Thyroid gland (tissue), 4 donors: ENCODE data around the gene OGDH. TPM values are rescaled to one million over a fixed set of nuclear protein-coding genes. Genes with fewer than 3 reads are reported as not detected.
A peak's percentile ranks its signal among the peaks of the same experiment; 100 is the strongest.

ENCODE experiments used
- DNase-seq, 2 donors: peaks; one replicate each; pipeline ENCODE4 v3.0.0-alpha.2; 2019
- H3K27ac ChIP-seq, 3 donors: fragments of 200-600 bp; sonication (generic); 1 replicate in 2 of 3; 2 replicates in 1 of 3; pipeline ENCODE4 v1.5.1; 2016 to 2019; ENCODE audit warnings: mild to moderate bottlenecking in 1 of 3, moderate library complexity in 1 of 3
- H3K27me3 ChIP-seq: fragments of 200-600 bp; sonication (generic); one replicate; pipeline ENCODE4 v1.5.1; 2019
- H3K36me3 ChIP-seq, 2 donors: fragments of 200-600 bp; sonication (generic); one replicate each; pipeline ENCODE4 v1.5.1; 2016 to 2019
- H3K4me1 ChIP-seq, 2 donors: fragments of 200-600 bp; sonication (generic); one replicate each; pipeline ENCODE4 v1.5.1; 2017 to 2019
- H3K4me3 ChIP-seq, 3 donors: fragments of 200-600 bp; sonication (generic); replicated peaks in 1 of 3; 1 replicate in 2 of 3; 2 replicates in 1 of 3; pipeline ENCODE4 v1.5.1; 2016; ENCODE audit warnings: mild to moderate bottlenecking in 1 of 3
- H3K9me3 ChIP-seq: fragments of 200-600 bp; sonication (generic); one replicate; pipeline ENCODE4 v1.5.1; 2017
- POLR2A ChIP-seq, 2 donors: fragments of 450-650 bp; IDR thresholded peaks; one replicate each; pipeline ENCODE4 v1.6.1; 2017; ENCODE audit warnings: antibody characterized with exemption in 2 of 2, mild to moderate bottlenecking in 2 of 2, moderate library complexity in 1 of 2
- WGBS, 2 donors: methylation state at CpG; one replicate each; pipeline ENCODE4 v1.1.5; 2017; 5-methylcytosine and 5-hydroxymethylcytosine counted together
- intact Hi-C: fragments of 100-400 bp; cut with DNase I; formaldehyde crosslinking; loops from one replicate; pipeline ENCODE4 v1.15.1; 2023
- total RNA-seq, 4 donors: library from RNA; depleted of rRNA; stranded (reverse); fragments of >200 nt; gene quantifications; one replicate each; pipeline ENCODE4 v1.2.3, GENCODE V29; 2016
- TF ChIP-seq, protein P1 (sequence below), 6 experiments: fragments of 200-600 bp in 3 of 6; fragments of 450-650 bp in 3 of 6; sonication (generic) in 3 of 6; IDR thresholded peaks; one replicate each; pipeline ENCODE4 v1.5.1; 2016 to 2019; ENCODE audit warnings: antibody characterized with exemption in 6 of 6, mild to moderate bottlenecking in 2 of 6, inconsistent platforms in 1 of 6, moderate library complexity in 1 of 6

Gene OGDH
- total RNA-seq, 4 donors from 2014 or later: 108 to 325 (median 201) TPM

GRCh38 chr7:44748948-44749731 is 142.7 kb downstream of the OGDH start:
- TF ChIP-seq, protein P1, sequence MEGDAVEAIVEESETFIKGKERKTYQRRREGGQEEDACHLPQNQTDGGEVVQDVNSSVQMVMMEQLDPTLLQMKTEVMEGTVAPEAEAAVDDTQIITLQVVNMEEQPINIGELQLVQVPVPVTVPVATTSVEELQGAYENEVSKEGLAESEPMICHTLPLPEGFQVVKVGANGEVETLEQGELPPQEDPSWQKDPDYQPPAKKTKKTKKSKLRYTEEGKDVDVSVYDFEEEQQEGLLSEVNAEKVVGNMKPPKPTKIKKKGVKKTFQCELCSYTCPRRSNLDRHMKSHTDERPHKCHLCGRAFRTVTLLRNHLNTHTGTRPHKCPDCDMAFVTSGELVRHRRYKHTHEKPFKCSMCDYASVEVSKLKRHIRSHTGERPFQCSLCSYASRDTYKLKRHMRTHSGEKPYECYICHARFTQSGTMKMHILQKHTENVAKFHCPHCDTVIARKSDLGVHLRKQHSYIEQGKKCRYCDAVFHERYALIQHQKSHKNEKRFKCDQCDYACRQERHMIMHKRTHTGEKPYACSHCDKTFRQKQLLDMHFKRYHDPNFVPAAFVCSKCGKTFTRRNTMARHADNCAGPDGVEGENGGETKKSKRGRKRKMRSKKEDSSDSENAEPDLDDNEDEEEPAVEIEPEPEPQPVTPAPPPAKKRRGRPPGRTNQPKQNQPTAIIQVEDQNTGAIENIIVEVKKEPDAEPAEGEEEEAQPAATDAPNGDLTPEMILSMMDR (IDR thresholded peaks at IDR 0.05): no peak
- no peak for TF ChIP-seq POLR2A (IDR thresholded peaks at IDR 0.05)
- no peaks in the 10 kb centered on the region for H3K27me3 ChIP-seq
- peak overlapping the region; percentile 53 to 78 (median 56) for H3K4me3 ChIP-seq
- no peaks in the 10 kb centered on the region for H3K9me3 ChIP-seq
- peak in 1 of 2 donors; percentile 36 for DNase-seq
- no peaks in the 10 kb centered on the region for H3K36me3 ChIP-seq
- peak overlapping the region; percentile 6 to 44 (median 40) for H3K27ac ChIP-seq
- 4 to 5% methylated on average over 11 of the region's 60 CpGs for WGBS, 2 donors
- H3K4me1 ChIP-seq: peaks cover 12 to 34% of the 10 kb centered on the region in 2 donors
- intact Hi-C loops: loop anchor here (5.0 kb wide), 2 partner anchors 48 to 162 kb away; partner anchors contain the start of gene PPIA

GRCh38 chr7:44749992-44750391 is 143.6 kb downstream of the OGDH start:
- intact Hi-C loops: loop anchor here (5.0 kb wide), 2 partner anchors 47 to 163 kb away; partner anchors contain the start of gene PPIA
- Histone ChIP-seq H3K9me3 (no peaks in the 10 kb centered on the region), H3K4me3 (no peak overlapping the region), H3K27me3 (no peaks in the 10 kb centered on the region), H3K27ac (peak overlapping the region in 2 of 3 donors; percentile 6 to 51), H3K4me1 (peaks cover 12 to 43% of the 10 kb centered on the region in 2 donors), H3K36me3 (no peaks in the 10 kb centered on the region)
- WGBS, 2 donors: 81 to 87% methylated on average over 2 of the region's 2 CpGs
- TF ChIP-seq POLR2A (IDR thresholded peaks at IDR 0.05): no peak
- TF ChIP-seq, protein P1 (IDR thresholded peaks at IDR 0.05): no peak
- no peak for DNase-seq

- 93 to 94% methylated on average over 3 of the region's 3 CpGs for WGBS, 2 donors
- intact Hi-C loops: no loop called here
- peaks cover 12 to 47% of the 10 kb centered on the region in 2 donors for H3K4me1 ChIP-seq
- H3K9me3 ChIP-seq: no peaks in the 10 kb centered on the region
- H3K36me3 ChIP-seq: no peaks in the 10 kb centered on the region
- H3K27ac ChIP-seq: peak overlapping the region in 2 of 3 donors; percentile 30 to 51
- no peak for DNase-seq
- TF ChIP-seq, protein P1 (IDR thresholded peaks at IDR 0.05): no peak
- TF ChIP-seq POLR2A (IDR thresholded peaks at IDR 0.05): no peak
- no peak overlapping the region for H3K4me3 ChIP-seq
- H3K27me3 ChIP-seq: no peaks in the 10 kb centered on the region
Observed at GRCh38 chr7:44750424-44750823, 144.0 kb downstream of the OGDH start.

- Histone ChIP-seq H3K4me1 (peaks cover 18 to 53% of the 10 kb centered on the region in 2 donors), H3K27me3 (no peaks in the 10 kb centered on the region), H3K9me3 (no peaks in the 10 kb centered on the region), H3K36me3 (no peaks in the 10 kb centered on the region), H3K4me3 (no peak overlapping the region), H3K27ac (peak overlapping the region in 2 of 3 donors; percentile 38 to 51)
- WGBS, 2 donors: 40 to 43% methylated on average over 6 of the region's 6 CpGs
- intact Hi-C loops: no loop called here
- TF ChIP-seq POLR2A (IDR thresholded peaks at IDR 0.05): no peak
- TF ChIP-seq, protein P1 (IDR thresholded peaks at IDR 0.05): no peak
- DNase-seq: peak; percentile 70 to 73
Observed at GRCh38 chr7:44750921-44751571, 144.6 kb downstream of the OGDH start.
